ENCODE results near the gene GTF2F1. TPM values are rescaled to one million over a fixed set of nuclear protein-coding genes. Genes with fewer than 3 reads are reported as not detected.

Gene GTF2F1
- total and polyA plus RNA-seq, 9 of the 15 experiments (the other 6 are each of a cell fraction or from before 2014, with no cell fraction given): 4.7 to 75.4 (median 68.4) TPM

GRCh38 chr19:6424939-6425731 is 32.2 kb upstream of the GTF2F1 start (continued):
- TF ChIP-seq CLOCK (CRISPR knock-in tag; IDR thresholded peaks at IDR 0.05; ENCODE audit: borderline replicate concordance) (no peak), BACH1 (tag; IDR thresholded peaks at IDR 0.05) (0 out of 2 replicates have a peak, but pooled peaks have one; percentile 56), POLR3A (IDR thresholded peaks at IDR 0.05; ENCODE audit: borderline replicate concordance, extremely low read depth, insufficient read depth, insufficient read length) (no peak), RFX1 (IDR thresholded peaks at IDR 0.05) (peak; percentile 40; the same call in 1 of the 2 replicates), ATF1 (CRISPR knock-in tag; IDR thresholded peaks at IDR 0.05) (0 out of 2 replicates have a peak, but pooled peaks have one; percentile 35), ATF1 (tag; IDR thresholded peaks at IDR 0.05) (peak; percentile 97), ZNF175 (CRISPR knock-in tag; IDR thresholded peaks at IDR 0.05; ENCODE audit: low read depth) (peak; percentile 96; the same call in 1 of the 2 replicates), ZNF398 (CRISPR knock-in tag; IDR thresholded peaks at IDR 0.05) (no peak), NFXL1 (CRISPR knock-in tag; IDR thresholded peaks at IDR 0.05) (no peak), CEBPG (CRISPR knock-in tag; IDR thresholded peaks at IDR 0.05) (peak; percentile 55; the same call in 1 of the 2 replicates), CEBPG (tag; conservative IDR thresholded peaks at IDR 0.05 in 1 of 2, IDR thresholded peaks at IDR 0.05 in 1 of 2) (no peak), NCOA2 (IDR thresholded peaks at IDR 0.05; ENCODE audit: partially characterized antibody in 2 of 2) (no peak), KLF16 (IDR thresholded peaks at IDR 0.05) (no peak), MEF2D (tag; conservative IDR thresholded peaks at IDR 0.05; ENCODE audit: low read depth) (peak; percentile 78; the same call in 1 of the 2 replicates), ZNF143 (CRISPR knock-in tag; IDR thresholded peaks at IDR 0.05) (peak; percentile 65; the same call in 1 of the 2 replicates), EGR1 (conservative IDR thresholded peaks at IDR 0.05) (peak; percentile 89), RCOR1 (IDR thresholded peaks at IDR 0.05; ENCODE audit: borderline replicate concordance in 1 of 2, low read depth in 2 of 2, low read length in 2 of 2) (peak in 1 of 2 experiments; percentile 78; a peak in 2 of 4 replicates), U2AF2 (optimal IDR thresholded peaks at IDR 0.05; ENCODE audit: low read depth, low read length) (no peak), KLF10 (CRISPR knock-in tag; IDR thresholded peaks at IDR 0.05) (no peak), CREB3L1 (IDR thresholded peaks at IDR 0.05; ENCODE audit: borderline replicate concordance, low read depth) (peak; percentile 87)

All from K562 (cell line).